ENCODE results near the gene CASR.

Gene CASR

GRCh38 chr3:122213650-122214049, 30.2 kb downstream of the CASR start:
- H3K4me3 ChIP-seq (ENCODE audit: low read length) = no peak overlapping the region
- no peak for DNase-seq (ENCODE audit: low read depth, low spot score)

DNA sequence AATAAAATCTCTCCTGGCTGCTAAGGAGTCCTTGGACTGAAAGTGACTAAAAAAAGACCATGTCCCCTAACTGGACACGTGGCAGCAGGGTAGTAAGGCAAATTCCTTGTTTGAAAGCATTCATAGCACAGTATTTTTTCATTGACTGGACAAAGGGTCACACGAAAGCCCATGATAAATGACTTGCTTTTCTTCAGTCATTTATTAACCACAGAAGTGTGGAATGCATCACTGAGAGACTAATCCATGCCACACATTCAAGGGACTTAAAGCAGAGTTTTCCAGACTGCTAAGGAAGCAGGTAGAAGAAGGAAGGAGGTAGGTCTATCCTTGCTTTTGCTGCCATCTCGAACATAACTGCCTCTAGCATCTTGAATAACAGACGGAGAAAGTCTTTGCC, 31.2 kb downstream of the CASR start:
- H3K4me3 ChIP-seq (ENCODE audit: low read length) = no peak overlapping the region
- no peak for DNase-seq (ENCODE audit: low read depth, low spot score)

DNA sequence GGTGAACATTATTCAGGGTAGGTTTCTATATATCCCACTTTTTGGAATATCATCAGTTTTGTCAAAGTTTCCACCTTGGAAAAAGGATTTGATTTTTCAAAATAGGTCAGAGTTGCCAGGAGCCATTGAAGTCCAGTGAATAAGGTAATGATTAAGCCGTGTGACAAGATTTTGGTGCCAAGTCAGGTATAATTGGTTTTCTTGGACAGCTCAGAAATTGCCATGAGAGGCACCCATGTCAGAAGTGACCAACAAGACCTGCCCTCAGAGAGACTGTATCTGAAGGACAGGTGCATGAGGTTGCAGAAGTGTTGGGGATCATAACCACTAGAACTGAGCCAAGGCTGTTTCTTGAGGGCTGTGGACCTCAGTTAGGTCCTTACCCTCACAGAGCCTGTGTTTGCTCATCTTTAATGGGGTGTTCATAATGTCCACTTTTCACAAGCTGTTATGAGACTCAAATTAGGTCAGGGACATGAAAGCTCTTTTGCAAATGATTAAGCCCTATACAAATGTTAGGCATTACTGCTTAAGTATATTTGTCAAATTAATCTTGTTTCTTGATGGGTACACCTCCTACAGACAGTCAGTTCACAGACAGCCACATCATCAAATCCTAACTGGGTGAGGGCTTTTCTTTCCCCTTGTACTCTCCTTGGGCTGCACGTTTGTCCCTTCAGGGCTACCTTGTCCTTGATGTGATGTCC, 32.3 kb downstream of the CASR start:
- H3K4me3 ChIP-seq (ENCODE audit: low read length) = no peak overlapping the region
- no peak for DNase-seq (ENCODE audit: low read depth, low spot score)

DNA sequence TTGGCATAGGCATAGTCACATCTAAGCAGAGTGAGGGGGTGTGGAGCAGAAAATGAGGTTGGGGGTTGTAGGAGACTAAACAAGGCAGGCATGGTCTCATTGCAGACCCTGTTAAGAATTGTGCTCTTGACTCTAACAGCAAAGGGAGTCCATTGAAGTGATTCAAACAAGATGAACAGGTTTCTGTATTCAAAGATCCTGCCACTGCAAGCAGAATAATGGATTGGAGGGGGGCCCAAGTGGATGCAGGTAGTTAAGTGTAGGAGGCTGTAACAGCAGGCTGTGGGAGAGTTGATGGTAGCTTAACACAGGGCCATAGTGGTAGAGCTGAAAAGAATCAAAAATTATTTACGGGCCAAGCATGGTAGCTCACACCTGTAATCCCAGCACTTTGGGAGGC, 34.4 kb downstream of the CASR start:
- no peak overlapping the region for H3K4me3 ChIP-seq (ENCODE audit: low read length)
- no peak for DNase-seq (ENCODE audit: low read depth, low spot score)

DNA sequence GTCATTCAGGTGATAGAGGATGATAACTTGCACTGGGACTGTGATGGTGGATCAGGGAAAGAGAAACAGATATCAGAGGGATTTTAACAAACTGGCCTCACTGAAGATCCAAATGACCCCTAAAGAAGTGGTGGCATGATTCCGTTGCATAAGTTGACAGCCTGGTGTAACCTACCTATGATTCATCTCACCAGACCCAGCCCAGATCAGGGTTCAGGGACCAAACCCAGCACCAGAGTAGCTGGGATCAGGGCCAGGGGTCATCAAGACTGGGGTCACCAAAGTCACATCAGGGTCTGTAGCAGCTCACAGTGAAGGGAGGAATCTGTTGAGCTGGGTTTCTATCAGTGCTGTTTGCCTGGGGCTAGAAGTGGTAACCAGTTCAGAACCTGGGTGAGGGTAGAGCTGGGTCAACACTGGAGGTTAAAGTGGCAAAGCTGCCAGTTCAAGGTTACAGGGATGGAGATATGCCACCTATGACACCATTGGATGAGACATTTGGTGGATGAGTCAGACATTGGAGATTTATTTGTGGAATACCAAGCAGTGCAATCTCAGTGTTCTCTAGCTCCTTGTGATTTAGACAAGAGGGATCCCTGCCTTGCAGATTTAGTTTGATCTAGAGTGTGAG, 35.9 kb downstream of the CASR start:
- no peak for DNase-seq (ENCODE audit: low read depth, low spot score)
- H3K4me3 ChIP-seq (ENCODE audit: low read length) = no peak overlapping the region

GRCh38 chr3:122227036-122227781, 43.7 kb downstream of the CASR start:
- DNase-seq (ENCODE audit: low read depth, low spot score) = no peak
- H3K4me3 ChIP-seq (ENCODE audit: low read length) = no peak overlapping the region

DNA sequence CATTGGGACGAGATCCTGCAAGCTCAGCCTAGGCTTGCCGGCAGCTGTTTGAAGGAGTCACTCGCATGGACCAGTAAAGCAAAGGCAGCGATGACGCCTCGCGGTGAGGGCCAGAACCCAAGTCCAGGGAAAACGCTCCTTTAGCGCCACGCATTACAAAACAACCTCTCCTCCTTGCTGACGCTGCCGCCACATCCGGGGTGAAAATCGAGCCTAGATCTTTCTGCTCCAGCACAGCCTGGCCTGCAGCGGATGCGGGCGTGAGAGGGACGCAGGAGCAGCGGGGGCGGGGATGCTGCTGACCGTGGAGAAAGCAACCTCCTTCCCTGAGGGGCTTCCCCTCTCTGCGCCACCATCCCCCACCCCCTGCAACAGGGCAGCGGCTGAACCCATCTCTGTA, 46.7 kb downstream of the CASR start:
- H3K4me3 ChIP-seq (ENCODE audit: low read length) = no peak overlapping the region
- no peak for DNase-seq (ENCODE audit: low read depth, low spot score)

- DNase-seq (ENCODE audit: low read depth, low spot score) = no peak
- no peak overlapping the region for H3K4me3 ChIP-seq (ENCODE audit: low read length)
Observed at GRCh38 chr3:122231465-122232157, 48.1 kb downstream of the CASR start.

- no peak for DNase-seq (ENCODE audit: low read depth, low spot score)
- no peak overlapping the region for H3K4me3 ChIP-seq (ENCODE audit: low read length)
Observed at GRCh38 chr3:122232485-122232884, 49.0 kb downstream of the CASR start.

GRCh38 chr3:122233101-122233952, 49.9 kb downstream of the CASR start:
- DNase-seq (ENCODE audit: low read depth, low spot score) = no peak
- H3K4me3 ChIP-seq (ENCODE audit: low read length) = no peak overlapping the region

DNA sequence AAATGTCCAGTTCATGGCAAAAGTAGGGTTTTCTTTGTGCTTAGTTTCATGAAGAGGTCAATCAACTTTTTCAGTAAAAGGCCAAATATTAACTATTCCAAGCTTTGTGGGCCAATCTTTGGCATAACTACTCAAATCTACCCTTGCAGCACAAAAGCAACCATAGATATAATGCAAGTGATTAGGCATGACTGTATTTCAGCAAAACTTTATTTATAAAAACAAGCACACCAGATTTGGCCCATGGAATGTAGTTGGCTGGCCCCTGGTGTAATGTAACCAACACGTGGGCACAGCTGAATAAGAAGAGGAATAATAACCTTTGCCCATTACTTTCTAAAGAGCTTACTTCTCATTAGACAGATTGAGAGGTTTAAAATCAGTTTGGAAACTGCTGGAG, 50.6 kb downstream of the CASR start:
- no peak for DNase-seq (ENCODE audit: low read depth, low spot score)

GRCh38 chr3:122235147-122235546, 51.7 kb downstream of the CASR start:
- DNase-seq (ENCODE audit: low read depth, low spot score) = no peak
- H3K4me3 ChIP-seq (ENCODE audit: low read length) = no peak overlapping the region

More for the DNA sequence above, 50.6 kb downstream of the CASR start:
- H3K4me3 ChIP-seq (ENCODE audit: low read length) = no peak overlapping the region

- no peak for DNase-seq (ENCODE audit: low read depth, low spot score)
- no peak overlapping the region for H3K4me3 ChIP-seq (ENCODE audit: low read length)
Observed at GRCh38 chr3:122239112-122239511, 55.6 kb downstream of the CASR start.

DNA sequence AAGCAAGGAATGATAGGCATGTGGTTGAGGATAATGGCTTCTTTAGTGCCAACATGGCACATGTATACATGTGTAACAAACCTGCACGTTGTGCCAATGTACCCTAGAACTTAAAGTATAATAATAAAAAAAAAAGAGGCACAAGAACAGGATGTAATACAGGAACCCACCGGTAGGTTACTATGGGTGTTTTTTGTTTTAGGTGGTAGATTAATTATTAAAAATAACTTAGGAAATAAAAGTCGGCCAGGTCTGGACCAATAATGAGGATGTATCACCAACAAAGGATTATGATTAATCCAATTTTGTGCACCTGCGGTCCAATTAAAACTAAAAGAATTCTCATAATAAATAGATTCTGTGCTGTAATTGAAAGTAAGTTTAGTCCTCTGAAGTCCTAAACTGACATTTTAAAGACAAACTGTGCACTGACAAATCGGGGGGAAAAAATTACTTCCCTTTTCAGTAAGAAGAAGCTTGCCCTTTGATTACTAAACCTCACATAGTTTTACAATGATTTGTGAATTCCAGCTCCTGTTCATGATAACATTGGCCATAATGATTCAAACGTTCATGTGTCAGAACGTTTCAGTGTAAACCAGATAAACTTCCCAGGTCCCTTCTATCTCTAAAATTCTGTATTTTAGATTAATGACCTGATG, 62.2 kb downstream of the CASR start:
- DNase-seq (ENCODE audit: low read depth, low spot score) = peak; percentile 16
- no peak overlapping the region for H3K4me3 ChIP-seq (ENCODE audit: low read length)

GRCh38 chr3:122246199-122246598, 62.7 kb downstream of the CASR start:
- H3K4me3 ChIP-seq (ENCODE audit: low read length) = no peak overlapping the region
- DNase-seq (ENCODE audit: low read depth, low spot score) = no peak

DNA sequence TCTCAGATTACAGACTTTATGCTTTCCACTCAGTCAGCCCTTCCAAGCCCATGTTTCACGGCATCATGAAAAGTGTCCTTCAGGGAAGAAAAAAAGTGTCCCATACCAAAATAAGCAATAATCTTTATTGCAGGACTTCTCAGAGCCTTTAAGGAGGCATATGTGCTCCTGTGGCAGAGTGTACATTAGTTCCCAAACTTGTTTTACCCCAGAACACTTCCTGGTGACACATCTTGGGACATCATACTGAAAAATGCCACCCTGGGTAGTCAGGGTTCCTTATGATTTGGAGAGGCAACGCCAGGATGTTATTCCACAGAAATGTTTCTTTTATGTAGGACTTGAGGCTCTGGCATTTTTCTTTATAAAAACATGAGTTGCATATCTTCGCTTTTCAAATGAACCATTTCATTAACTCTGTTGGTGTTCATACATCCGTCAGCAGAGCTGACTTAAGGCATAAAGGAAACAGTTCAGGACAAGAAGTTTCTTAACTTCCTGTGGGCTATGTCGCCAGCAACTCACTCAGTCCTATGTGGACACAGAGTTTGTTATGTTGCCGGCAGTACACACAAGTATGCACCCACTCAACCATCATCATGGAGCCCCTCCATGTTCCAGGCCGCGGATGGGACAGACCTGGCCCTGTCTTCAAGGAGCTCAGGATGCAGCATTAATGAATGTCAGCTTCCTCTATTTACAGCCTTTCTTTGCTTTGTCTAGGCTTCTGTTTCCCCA, 63.8 kb downstream of the CASR start:
- no peak overlapping the region for H3K4me3 ChIP-seq (ENCODE audit: low read length)
- no peak for DNase-seq (ENCODE audit: low read depth, low spot score)

- H3K4me3 ChIP-seq (ENCODE audit: low read length) = no peak overlapping the region
Observed at GRCh38 chr3:122247825-122248185, 64.3 kb downstream of the CASR start.

GRCh38 chr3:122251428-122251827, 68.0 kb downstream of the CASR start:
- no peak for DNase-seq (ENCODE audit: low read depth, low spot score)
- no peak overlapping the region for H3K4me3 ChIP-seq (ENCODE audit: low read length)

More at GRCh38 chr3:122247825-122248185, 64.3 kb downstream of the CASR start:
- no peak for DNase-seq (ENCODE audit: low read depth, low spot score)

Measured in Jurkat, Clone E6-1 (cell line).